T-helper 2 cell treated with Interferon-gamma antibody and Interleukin-4, amounts not matched to agents 5 μg/mL and 100 μg/mL, for 36 hours (primary cell): ENCODE measurements around the gene AVP.
"Not testable (repeated sequence)": the region's sequence is repeated elsewhere in the genome, so short reads cannot be mapped to it uniquely, and the experiment has no call there.

Experiments used
- DNase-seq: peaks from one replicate; pipeline ENCODE4 v3.0.0; 2021; ENCODE audit warnings: low spot score
- H3K27ac Mint-ChIP-seq: one replicate; pipeline ENCODE4 v1.8.0; 2021; ENCODE audit warnings: mild to moderate bottlenecking, mixed read lengths
- H3K27me3 Mint-ChIP-seq: one replicate; pipeline ENCODE4 v1.8.0; 2021; ENCODE audit warnings: low read depth, mixed read lengths
- H3K36me3 Mint-ChIP-seq: one replicate; pipeline ENCODE4 v1.8.0; 2021; ENCODE audit warnings: low read depth, mixed read lengths
- H3K4me1 Mint-ChIP-seq: one replicate; pipeline ENCODE4 v1.8.0; 2021; ENCODE audit warnings: low read depth, mixed read lengths
- H3K4me3 Mint-ChIP-seq: one replicate; pipeline ENCODE4 v1.8.0; 2022; ENCODE audit warnings: mild to moderate bottlenecking, moderate library complexity, mixed read lengths
- H3K9me3 Mint-ChIP-seq: one replicate; pipeline ENCODE4 v1.8.0; 2021; ENCODE audit warnings: mixed read lengths

Gene AVP

DNA sequence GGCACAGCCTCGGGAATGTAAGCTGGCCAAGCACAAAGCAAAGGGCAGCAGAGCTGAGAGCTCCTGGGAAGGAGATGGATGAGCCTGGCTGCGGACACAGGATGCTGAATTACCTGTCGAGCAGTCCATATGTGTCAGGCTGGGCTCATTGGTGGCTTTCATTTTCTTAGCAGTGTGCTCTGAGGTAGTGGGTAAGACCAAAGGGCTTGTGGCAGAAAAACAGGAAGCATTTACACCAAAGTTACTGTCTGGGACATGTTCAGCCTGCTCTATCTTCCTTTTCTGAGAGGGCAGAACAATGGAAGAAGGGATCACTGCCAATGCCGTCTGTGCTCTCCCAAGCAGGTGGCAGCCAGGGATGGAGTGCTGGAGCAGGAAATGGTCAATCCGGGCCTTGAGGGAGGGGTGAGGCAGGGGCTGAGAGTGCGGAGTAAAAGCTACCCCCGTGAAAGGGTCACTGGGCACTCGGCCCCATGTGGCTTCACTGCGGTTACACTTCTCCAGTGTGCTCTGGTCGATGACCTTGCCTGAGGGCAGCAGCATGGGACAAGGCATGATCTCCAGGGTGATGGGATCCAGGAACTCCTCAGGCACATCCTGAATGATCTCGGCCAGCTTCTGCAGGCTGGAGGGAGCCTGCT is 36.9 kb upstream of the AVP start:
- H3K27ac Mint-ChIP-seq, result peak overlapping the region; percentile 92
- H3K9me3 Mint-ChIP-seq, result peaks cover 12% of the 10 kb centered on the region
- H3K4me3 Mint-ChIP-seq, result peak overlapping the region; percentile 55
- H3K4me1 Mint-ChIP-seq, result peaks cover 28% of the 10 kb centered on the region
- no peak for DNase-seq
- peaks cover 42% of the 10 kb centered on the region for H3K36me3 Mint-ChIP-seq
- no peaks in the 10 kb centered on the region for H3K27me3 Mint-ChIP-seq

DNA sequence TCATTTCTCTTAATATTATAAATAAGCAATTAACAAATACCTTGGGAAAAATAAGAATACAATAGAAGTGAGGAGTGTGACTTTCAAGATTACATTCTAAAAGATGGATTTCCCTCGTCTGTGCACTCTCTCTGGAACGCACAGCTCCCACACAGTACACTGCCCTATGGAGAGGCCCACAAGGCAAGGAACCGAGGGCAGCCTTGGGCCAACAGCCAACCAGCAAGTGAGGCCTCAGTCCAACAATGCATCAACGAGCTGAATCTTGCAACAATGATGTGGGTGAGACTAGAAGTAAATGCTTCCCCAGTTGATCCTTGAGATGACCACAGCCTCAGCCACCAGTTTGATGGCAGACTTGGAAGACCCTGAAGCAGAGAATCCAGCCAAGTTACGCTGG is 34.5 kb upstream of the AVP start:
- no peak overlapping the region for H3K27ac Mint-ChIP-seq
- H3K4me1 Mint-ChIP-seq, result peaks cover 28% of the 10 kb centered on the region

DNA sequence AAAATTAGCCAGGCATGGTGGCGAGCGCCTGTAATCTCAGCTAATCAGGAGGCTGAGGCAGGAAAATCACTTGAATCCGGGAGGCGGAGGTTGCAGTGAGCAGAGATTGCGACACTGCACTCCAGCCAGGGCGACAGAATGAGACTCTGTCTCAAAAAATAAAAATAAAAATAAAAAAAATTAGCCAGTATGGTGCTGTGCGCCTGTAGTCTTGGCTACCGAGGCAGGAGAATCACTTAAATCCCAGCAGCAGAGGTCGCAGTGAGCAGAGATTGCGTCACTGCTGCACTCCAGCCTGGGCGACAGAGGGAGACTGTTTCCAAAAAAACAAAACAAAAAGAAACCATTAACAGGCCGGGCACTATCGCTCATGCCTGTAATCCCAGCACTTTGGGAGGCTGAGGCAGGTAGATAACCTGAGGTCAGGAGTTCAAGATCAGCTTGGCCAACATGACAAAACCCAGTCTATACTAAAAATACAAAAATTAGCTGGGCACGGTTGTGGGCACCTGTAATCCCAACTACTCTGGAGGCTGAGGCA is 33.4 kb upstream of the AVP start:
- peaks cover 21% of the 10 kb centered on the region for H3K4me1 Mint-ChIP-seq
- H3K4me3 Mint-ChIP-seq, result not testable (repeated sequence)

More for the DNA sequence above, 34.5 kb upstream of the AVP start:
- H3K4me3 Mint-ChIP-seq, result no peak overlapping the region
- H3K36me3 Mint-ChIP-seq, result peaks cover 39% of the 10 kb centered on the region
- no peaks in the 10 kb centered on the region for H3K27me3 Mint-ChIP-seq
- no peak for DNase-seq
- peaks cover 12% of the 10 kb centered on the region for H3K9me3 Mint-ChIP-seq

DNA sequence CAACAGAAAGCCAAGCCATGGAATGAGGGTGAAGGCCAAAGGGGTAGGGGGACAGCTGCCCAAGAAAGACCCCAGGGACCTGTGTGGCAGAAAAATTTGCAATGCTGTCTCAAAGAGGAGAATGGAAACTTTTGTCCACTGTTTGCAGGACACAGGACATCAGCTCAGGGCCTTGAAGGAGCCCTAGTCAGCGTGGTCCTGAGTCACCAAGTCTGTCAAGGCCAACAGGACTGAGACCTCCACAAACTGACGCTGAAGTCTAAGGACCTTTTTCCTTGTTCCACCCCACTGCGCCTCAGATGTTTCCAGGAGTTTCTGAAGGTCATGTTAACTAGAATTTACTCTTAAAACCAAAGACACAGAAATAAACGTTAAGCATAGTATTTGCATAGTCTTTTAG is 31.8 kb upstream of the AVP start:
- H3K9me3 Mint-ChIP-seq, result no peaks in the 10 kb centered on the region
- H3K27ac Mint-ChIP-seq, result no peak overlapping the region
- no peaks in the 10 kb centered on the region for H3K27me3 Mint-ChIP-seq
- H3K36me3 Mint-ChIP-seq, result peaks cover 24% of the 10 kb centered on the region
- DNase-seq, result no peak
- H3K4me1 Mint-ChIP-seq, result peaks cover 7% of the 10 kb centered on the region
- no peak overlapping the region for H3K4me3 Mint-ChIP-seq

More for the DNA sequence above, 33.4 kb upstream of the AVP start:
- H3K9me3 Mint-ChIP-seq, H3K27me3 Mint-ChIP-seq: not testable (repeated sequence)
- H3K27ac Mint-ChIP-seq, result peak overlapping the region; percentile 71
- peak; percentile 33 for DNase-seq
- peaks cover 37% of the 10 kb centered on the region for H3K36me3 Mint-ChIP-seq

DNA sequence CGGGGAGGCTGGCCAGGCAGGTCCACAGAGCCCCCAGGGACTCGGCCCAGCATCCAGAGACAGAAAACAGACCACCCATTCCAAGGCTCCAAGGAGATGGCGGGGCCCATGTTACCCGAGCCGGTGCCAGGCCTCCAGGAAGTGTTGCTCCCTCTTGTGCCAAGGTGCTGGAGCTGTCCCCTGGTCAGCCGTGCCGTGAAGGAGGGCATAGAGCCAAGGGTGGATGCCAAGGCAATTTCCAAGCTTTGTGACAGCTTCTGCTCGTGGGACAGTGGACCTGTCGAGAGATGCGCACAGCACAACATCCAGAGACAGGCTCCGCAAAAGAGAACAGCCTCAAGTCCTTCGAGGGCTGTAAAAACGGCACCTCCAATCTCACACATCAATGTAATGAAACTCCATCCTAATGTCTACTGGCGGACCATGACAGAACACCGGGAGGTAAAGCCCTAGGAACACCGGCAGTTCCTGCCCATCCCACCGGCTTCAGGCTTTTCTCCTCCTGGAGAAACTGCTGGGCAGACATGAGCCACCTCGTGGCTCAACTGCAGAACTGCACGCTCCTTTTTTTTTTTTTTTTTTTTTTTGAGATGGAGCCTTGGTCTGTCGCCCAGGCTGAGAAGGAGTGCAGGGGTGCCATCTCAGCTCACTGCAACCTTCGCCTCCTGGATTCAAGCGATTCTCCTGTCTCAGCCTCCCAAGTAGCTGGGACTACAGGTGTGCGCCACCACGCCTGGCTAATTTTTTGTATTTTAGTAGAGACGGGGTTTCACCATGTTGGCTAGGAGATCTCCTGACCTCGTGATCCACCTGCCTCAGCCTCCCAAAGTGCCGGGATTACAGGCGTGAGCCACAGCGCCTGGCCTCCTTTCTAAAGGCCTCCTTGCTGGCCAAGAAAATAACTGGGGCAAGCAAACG is 30.9 kb upstream of the AVP start:
- DNase-seq, result no peak
- Mint-ChIP-seq H3K9me3 (no peaks in the 10 kb centered on the region), H3K4me1 (no peaks in the 10 kb centered on the region), H3K27ac (no peak overlapping the region), H3K4me3 (no peak overlapping the region), H3K36me3 (peaks cover 17% of the 10 kb centered on the region), H3K27me3 (no peaks in the 10 kb centered on the region)

DNA sequence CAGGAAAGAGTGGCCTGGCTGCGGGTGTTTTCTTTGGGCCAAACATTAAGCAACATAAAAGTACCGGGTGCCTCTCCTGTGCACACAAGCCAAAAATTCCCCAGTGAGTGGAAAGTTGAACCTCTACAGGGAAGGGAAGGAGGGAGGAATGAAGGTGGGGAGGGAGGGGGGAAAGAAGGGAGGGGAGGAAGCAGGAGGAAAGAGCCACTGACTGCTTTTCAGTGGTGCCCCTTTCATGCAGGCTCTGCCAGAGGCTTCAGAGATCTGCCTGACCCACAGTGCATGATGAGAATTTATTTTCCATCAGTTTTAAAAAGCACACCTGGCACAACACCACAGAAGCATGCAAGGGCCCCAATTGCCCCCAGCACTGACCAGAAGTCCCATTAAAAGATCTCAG is 27.5 kb upstream of the AVP start:
- Mint-ChIP-seq H3K4me1 (no peaks in the 10 kb centered on the region), H3K9me3 (no peaks in the 10 kb centered on the region), H3K27me3 (no peaks in the 10 kb centered on the region), H3K27ac (no peak overlapping the region), H3K4me3 (no peak overlapping the region), H3K36me3 (peaks cover 16% of the 10 kb centered on the region)
- DNase-seq, result no peak

DNA sequence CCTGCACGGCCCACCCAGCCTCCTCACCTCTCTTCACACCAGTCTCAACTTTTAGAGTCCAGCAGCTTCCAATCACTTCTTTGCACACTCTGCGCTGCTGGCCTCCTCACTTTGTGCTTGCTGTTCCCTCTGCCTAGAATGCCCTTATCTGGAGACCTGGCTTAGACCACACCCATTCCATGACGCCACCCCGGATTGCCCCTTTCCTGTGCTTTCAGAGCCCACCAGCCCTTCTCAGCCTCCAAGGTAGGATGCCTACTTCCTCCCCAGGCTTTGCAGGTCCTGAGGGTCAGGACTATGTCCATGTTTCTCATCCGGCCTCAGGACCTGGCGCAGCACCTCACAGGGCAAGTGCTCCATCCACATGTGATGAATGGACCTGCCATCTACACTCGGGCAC is 27.0 kb upstream of the AVP start:
- no peak for DNase-seq
- no peak overlapping the region for H3K27ac Mint-ChIP-seq
- H3K4me1 Mint-ChIP-seq, result no peaks in the 10 kb centered on the region
- H3K36me3 Mint-ChIP-seq, result peaks cover 16% of the 10 kb centered on the region
- H3K9me3 Mint-ChIP-seq, result no peaks in the 10 kb centered on the region
- no peaks in the 10 kb centered on the region for H3K27me3 Mint-ChIP-seq
- no peak overlapping the region for H3K4me3 Mint-ChIP-seq

DNA sequence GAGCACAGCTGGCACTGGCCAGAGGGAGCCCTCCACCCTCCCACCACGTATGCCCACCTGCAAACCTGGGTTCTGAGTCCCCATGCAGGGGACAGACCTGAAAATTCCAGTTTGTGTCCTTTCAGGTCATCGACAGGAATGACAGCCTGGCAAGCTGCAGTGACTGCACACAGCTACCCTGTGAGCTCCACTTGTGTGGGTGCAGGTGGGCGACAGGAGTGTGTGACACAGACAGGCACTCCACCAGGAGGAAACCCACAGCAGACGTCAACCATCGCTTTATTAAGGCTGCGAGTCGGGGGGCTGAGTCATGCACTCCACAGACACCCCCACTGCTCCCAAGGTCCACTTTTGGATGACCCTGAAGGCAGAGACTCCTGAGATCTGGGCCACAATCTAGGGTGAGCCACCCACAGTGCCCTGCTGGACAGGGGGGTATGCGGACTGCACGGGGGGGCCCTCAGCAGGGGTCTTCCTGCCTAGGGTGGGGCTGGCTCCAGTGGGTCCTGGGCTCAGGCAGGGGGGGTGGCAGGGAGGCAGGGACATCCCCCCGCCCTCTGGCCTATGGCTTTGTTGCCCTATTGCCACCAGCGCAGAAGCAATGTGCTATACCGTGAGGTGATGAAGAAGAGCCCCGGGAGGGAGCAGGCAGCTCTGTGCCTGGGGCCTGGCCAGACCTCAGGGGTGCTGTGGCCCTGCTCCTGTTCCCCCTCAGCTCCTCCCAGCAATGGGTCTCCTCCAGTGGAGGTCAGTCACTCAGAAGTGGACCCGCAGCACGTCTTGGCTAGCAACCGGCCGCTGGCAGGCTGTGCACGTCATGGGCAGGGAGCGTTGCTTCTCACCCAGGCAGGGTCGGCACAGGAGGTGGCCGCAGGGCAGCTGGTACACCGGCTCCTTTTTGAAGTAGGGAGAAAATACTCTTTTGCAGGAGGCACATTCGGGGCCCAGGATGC is 25.1 kb upstream of the AVP start:
- Mint-ChIP-seq H3K27me3 (no peaks in the 10 kb centered on the region), H3K27ac (no peak overlapping the region), H3K4me3 (no peak overlapping the region), H3K4me1 (no peaks in the 10 kb centered on the region), H3K36me3 (peaks cover 13% of the 10 kb centered on the region), H3K9me3 (no peaks in the 10 kb centered on the region)
- no peak for DNase-seq

DNA sequence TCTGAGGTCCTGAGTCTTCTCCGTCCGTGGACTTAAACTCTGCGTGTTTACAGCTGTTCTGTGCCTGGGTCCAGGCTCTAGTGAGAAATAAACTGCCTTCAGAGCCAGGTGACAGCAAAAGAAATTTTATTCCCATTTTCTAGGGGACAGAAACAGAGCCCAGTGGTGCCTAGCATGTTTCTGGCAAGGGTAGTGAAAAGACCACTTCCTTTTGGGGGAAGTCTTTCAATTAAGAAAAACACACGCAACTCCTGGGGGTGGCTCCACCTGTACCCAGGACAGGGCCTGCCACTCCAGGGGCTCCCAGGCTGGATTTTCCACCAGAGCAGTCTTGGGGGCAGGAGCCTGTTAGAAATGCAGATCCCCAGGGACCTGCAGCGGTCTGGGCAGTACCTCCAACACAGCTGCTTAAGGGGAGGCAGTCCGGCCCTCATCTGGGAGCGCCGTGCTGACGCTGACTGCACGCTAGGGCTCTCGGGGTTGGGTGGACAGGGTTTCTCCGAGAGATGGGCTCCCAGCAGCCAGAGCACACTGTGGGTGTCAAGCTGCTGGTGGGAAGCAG is 23.0 kb upstream of the AVP start:
- peaks cover 6% of the 10 kb centered on the region for H3K4me1 Mint-ChIP-seq
- no peaks in the 10 kb centered on the region for H3K9me3 Mint-ChIP-seq
- H3K27ac Mint-ChIP-seq, result no peak overlapping the region
- H3K27me3 Mint-ChIP-seq, result peaks cover 4% of the 10 kb centered on the region
- peaks cover 3% of the 10 kb centered on the region for H3K36me3 Mint-ChIP-seq
- DNase-seq, result no peak
- H3K4me3 Mint-ChIP-seq, result no peak overlapping the region

DNA sequence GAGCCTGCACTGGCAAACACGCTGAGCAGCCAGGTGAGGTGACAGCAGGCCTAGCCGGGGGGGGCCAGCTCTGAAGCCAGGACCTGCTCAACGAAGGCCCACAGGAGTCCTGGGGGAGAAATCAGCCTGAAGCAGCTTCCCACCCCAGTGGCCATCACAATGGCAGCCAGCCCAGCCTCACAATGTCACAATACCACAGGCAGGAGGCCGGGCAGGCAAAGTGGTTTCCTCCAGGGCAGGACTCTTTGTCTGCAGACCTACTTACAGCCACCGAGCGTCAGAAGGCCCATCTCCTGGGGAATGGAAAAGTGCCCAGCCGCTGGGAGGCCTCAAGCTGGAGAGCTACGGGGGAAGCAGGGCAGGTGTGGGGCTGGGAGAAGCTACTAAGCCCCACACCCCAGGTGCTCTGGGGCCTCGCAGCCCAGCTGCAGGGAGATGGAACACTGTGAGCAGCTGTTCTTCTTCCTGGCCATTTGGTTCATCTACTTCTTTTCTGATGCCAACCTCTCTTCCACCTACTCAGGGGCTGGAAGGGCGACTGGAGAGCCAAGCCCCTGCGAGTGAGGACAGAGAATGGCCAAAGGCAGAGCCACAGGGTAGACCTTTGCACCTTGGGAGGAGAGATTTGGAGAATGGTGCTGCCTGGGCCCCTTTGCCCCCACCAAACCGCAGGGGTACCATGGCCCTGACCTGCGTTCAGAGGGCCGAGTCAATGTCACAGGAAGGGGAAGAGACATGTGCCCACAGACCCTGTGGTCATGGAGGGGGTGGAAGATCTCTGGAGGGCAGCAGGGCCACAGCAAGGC is 22.3 kb upstream of the AVP start:
- peaks cover 13% of the 10 kb centered on the region for H3K4me1 Mint-ChIP-seq
- H3K4me3 Mint-ChIP-seq, result no peak overlapping the region
- peaks cover 4% of the 10 kb centered on the region for H3K27me3 Mint-ChIP-seq

DNA sequence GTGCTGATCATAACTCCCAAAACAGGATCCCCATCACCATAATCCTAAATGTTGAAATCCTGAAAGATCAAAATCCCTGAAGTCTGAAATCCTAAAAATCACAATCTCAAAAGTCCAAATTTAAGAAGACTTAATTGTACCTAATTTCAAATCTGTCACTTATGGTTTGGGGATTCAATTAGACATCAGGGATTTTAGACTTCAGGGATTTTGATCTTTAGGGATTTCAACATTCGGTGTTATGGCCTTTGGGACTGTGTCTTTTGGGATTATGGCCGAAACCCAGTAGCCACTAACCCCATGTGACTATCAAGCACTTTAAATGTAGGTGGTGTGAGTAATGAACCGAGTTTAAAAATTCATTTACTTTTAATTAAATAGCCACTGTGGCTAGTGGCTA is 21.7 kb upstream of the AVP start:
- H3K4me1 Mint-ChIP-seq, result peaks cover 15% of the 10 kb centered on the region
- H3K27ac Mint-ChIP-seq, result no peak overlapping the region
- H3K27me3 Mint-ChIP-seq, result peaks cover 4% of the 10 kb centered on the region
- no peak for DNase-seq
- no peaks in the 10 kb centered on the region for H3K36me3 Mint-ChIP-seq
- H3K4me3 Mint-ChIP-seq, result no peak overlapping the region
- H3K9me3 Mint-ChIP-seq, result no peaks in the 10 kb centered on the region

More for the DNA sequence above, 22.3 kb upstream of the AVP start:
- Mint-ChIP-seq H3K36me3 (no peaks in the 10 kb centered on the region), H3K9me3 (no peaks in the 10 kb centered on the region), H3K27ac (no peak overlapping the region)
- no peak for DNase-seq

DNA sequence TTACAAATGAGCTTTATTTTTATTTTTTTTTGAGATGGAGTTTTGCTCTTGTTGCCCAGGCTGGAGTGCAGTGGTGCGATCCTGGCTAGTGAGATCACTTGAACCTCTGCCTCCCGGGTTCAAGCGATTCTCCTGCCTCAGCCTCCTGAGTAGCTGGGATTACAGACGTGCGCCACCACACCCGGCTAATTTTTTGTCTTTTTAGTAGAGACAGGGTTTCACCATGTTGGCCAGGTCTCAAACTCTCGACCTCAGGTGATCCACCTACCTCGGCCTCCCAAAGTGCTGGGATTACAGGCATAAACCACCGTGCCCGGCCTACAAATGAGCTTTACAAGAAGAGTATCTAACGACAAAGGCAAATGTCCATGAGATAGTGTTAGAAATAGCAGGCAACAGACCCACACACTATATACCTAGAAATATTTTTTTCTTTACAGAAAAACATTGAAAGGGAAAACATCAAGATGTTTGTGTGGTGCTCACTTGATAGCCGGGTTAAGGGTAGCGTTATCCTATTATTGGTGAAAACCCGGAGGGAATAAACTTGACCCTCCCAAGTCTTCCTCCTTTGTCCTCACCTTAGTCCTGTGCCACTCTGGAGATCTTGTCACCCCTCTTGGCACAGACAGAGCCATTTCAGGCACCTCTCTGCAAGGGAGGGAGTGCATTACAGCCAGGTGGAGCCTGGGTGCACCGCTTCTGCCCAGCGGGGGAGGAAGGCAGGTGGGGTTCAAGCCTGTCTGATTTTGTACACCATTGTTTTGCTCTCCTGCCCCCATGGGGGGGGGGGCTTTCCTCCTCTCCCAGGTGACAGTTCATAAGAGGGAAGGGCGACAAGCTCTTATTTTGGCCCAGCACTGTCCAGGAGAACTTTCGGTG is 21.0 kb upstream of the AVP start:
- Mint-ChIP-seq H3K36me3 (no peaks in the 10 kb centered on the region), H3K27ac (no peak overlapping the region), H3K4me1 (peaks cover 15% of the 10 kb centered on the region), H3K27me3 (peaks cover 4% of the 10 kb centered on the region), H3K9me3 (no peaks in the 10 kb centered on the region), H3K4me3 (no peak overlapping the region)
- DNase-seq, result no peak
